IMR-90 (cell line): Measurements from ENCODE around the gene FOXP1. TPM values are rescaled to one million over a fixed set of nuclear protein-coding genes. Genes with fewer than 3 reads are reported as not detected.

Source experiments
- ATAC-seq: fragments of 200-7000 bp; cut with Tn5 transposase; 2 replicates; pipeline ENCODE4 v1.9.1; 2020; ENCODE audit warnings: low read depth, mild to moderate bottlenecking, moderate library complexity
- BruUV-seq: library from RNA; stranded (reverse); fragments of 400-500 nt; replicated peaks from 2 replicates; lab custom pipeline; 2021; lab: Mats Ljungman, UMichigan
- CTCF ChIA-PET: fragments of 300-600 bp; formaldehyde crosslinking; extraction: SDS; loops from one replicate; lab custom pipeline; 2021; ENCODE audit warnings: antibody characterized with exemption; lab: Yijun Ruan, JAX
- POLR2A ChIA-PET: fragments of 300-600 bp; sonication (Branson Sonifier 250); formaldehyde crosslinking; loops from one replicate; lab custom pipeline; 2022; ENCODE audit warnings: antibody characterized with exemption; ENCODE audit not compliant: unreplicated experiment; lab: Charles Lee
- DNase-seq: peaks from one replicate; pipeline ENCODE4 v3.0.0; 2013
- H2AFZ ChIP-seq: replicated peaks from 2 replicates; pipeline ENCODE3; 2013; ENCODE audit warnings: low read length, mild to moderate bottlenecking; ENCODE audit not compliant: poor library complexity
- H2AK5ac ChIP-seq: 2 replicates; pipeline ENCODE4 v1.6.1; 2013; ENCODE audit warnings: low read depth, low read length, inconsistent platforms
- H2AK9ac ChIP-seq: replicated peaks from 2 replicates; pipeline ENCODE3; 2013; ENCODE audit warnings: mild to moderate bottlenecking, low read depth, low read length, moderate library complexity; ENCODE audit not compliant: poor library complexity
- H2BK120ac ChIP-seq: 2 replicates; pipeline ENCODE4 v1.6.1; 2013; ENCODE audit warnings: low read depth, low read length, inconsistent platforms
- H2BK15ac ChIP-seq: 3 replicates; pipeline ENCODE4 v1.6.1; 2013; ENCODE audit warnings: low read depth, low read length, inconsistent platforms
- H2BK20ac ChIP-seq: 2 replicates; pipeline ENCODE4 v1.6.1; 2013; ENCODE audit warnings: low read depth, mild to moderate bottlenecking, inconsistent platforms, low read length, moderate library complexity
- H2BK5ac ChIP-seq: 2 replicates; pipeline ENCODE4 v1.6.1; 2013; ENCODE audit warnings: mild to moderate bottlenecking, low read depth, low read length, inconsistent platforms; ENCODE audit not compliant: poor library complexity, severe bottlenecking
- H3K14ac ChIP-seq: replicated peaks from 2 replicates; pipeline ENCODE4 v1.6.1; 2013; ENCODE audit warnings: low read depth, low read length, inconsistent platforms
- H3K18ac ChIP-seq: 2 replicates; pipeline ENCODE4 v1.6.1; 2013; ENCODE audit warnings: low read depth, low read length, control low read depth
- H3K23ac ChIP-seq: 2 replicates; pipeline ENCODE4 v1.6.1; 2013; ENCODE audit warnings: low read depth, low read length, inconsistent platforms
- H3K27ac ChIP-seq: 2 replicates; pipeline ENCODE4 v1.5.1; 2013; ENCODE audit warnings: mild to moderate bottlenecking, control low read depth, low read length; ENCODE audit not compliant: insufficient read depth
- H3K27me3 ChIP-seq: 2 replicates; pipeline ENCODE4 v1.6.1; 2013; ENCODE audit warnings: low read length; ENCODE audit not compliant: control insufficient read depth, insufficient read depth
- H3K36me3 ChIP-seq: 2 replicates; pipeline ENCODE4 v1.6.1; 2013; ENCODE audit warnings: low read length, mixed read lengths; ENCODE audit not compliant: control insufficient read depth, insufficient read depth
- H3K4ac ChIP-seq: 2 replicates; pipeline ENCODE4 v1.6.1; 2013; ENCODE audit warnings: low read depth, low read length, inconsistent platforms
- H3K4me1 ChIP-seq: 2 replicates; pipeline ENCODE4 v1.6.1; 2013; ENCODE audit warnings: low read length, mixed read lengths; ENCODE audit not compliant: control insufficient read depth, insufficient read depth
- H3K4me2 ChIP-seq: 2 replicates; pipeline ENCODE4 v1.6.1; 2013; ENCODE audit warnings: low read depth, mild to moderate bottlenecking, control low read depth, low read length, moderate library complexity
- H3K4me3 ChIP-seq: 2 replicates; pipeline ENCODE4 v1.5.1; 2013; ENCODE audit warnings: low read depth, mild to moderate bottlenecking, control low read depth, low read length, moderate library complexity; ENCODE audit not compliant: insufficient read depth
- H3K56ac ChIP-seq: 2 replicates; pipeline ENCODE4 v1.6.1; 2013; ENCODE audit warnings: low read length, inconsistent platforms; ENCODE audit not compliant: insufficient read depth; ENCODE audit errors: extremely low read depth
- H3K79me1 ChIP-seq, 2 experiments: 2 replicates each; pipeline ENCODE4 v1.6.1; 2013; ENCODE audit warnings: low read length in 2 of 2, inconsistent platforms in 1 of 2, low read depth in 1 of 2
- H3K9ac ChIP-seq: 2 replicates; pipeline ENCODE4 v1.6.1; 2013; ENCODE audit warnings: low read depth, low read length, control low read depth
- H3K9me1 ChIP-seq: 2 replicates; pipeline ENCODE4 v1.6.1; 2013; ENCODE audit warnings: low read length, inconsistent platforms; ENCODE audit not compliant: insufficient read depth
- H3K9me3 ChIP-seq: 2 replicates; pipeline ENCODE4 v1.6.1; 2013; ENCODE audit warnings: low read length; ENCODE audit not compliant: control insufficient read depth, insufficient read depth
- H4K20me1 ChIP-seq: 2 replicates; pipeline ENCODE4 v1.6.1; 2013; ENCODE audit warnings: low read length, inconsistent platforms; ENCODE audit not compliant: insufficient read depth
- H4K5ac ChIP-seq: 2 replicates; pipeline ENCODE4 v1.6.1; 2013; ENCODE audit warnings: mild to moderate bottlenecking, low read depth, low read length, control low read depth
- H4K8ac ChIP-seq, 2 experiments: 2 replicates each; pipeline ENCODE4 v1.6.1; 2013; ENCODE audit warnings: low read depth in 2 of 2, low read length in 2 of 2, control low read depth in 1 of 2, inconsistent platforms in 1 of 2
- H4K91ac ChIP-seq: 2 replicates; pipeline ENCODE4 v1.6.1; 2013; ENCODE audit warnings: low read depth, low read length, inconsistent platforms; ENCODE audit not compliant: insufficient read depth
- CEBPB ChIP-seq: IDR thresholded peaks from 2 replicates; pipeline ENCODE4 v1.6.1; 2012; ENCODE audit warnings: low read depth, low read length, improper control_type of control experiment
- CHD1 ChIP-seq: IDR thresholded peaks from 2 replicates; pipeline ENCODE4 v1.6.1; 2012; ENCODE audit warnings: low read depth, low read length, improper control_type of control experiment
- MAFK ChIP-seq: IDR thresholded peaks from 2 replicates; pipeline ENCODE4 v1.6.1; 2012; ENCODE audit warnings: low read depth, low read length, improper control_type of control experiment
- NFE2L2 ChIP-seq: fragments of 150-350 bp; IDR thresholded peaks from 2 replicates; pipeline ENCODE4 v1.6.1; 2016; ENCODE audit warnings: low read depth, mild to moderate bottlenecking, low read length
- POLR2A ChIP-seq: IDR thresholded peaks from 2 replicates; pipeline ENCODE4 v1.6.1; 2012; ENCODE audit warnings: mild to moderate bottlenecking, low read depth, low read length
- RFX5 ChIP-seq: IDR thresholded peaks from 2 replicates; pipeline ENCODE4 v1.8.0; 2012; ENCODE audit warnings: low read depth, mild to moderate bottlenecking, low read length, moderate library complexity
- SMC3 ChIP-seq: fragments of 150-350 bp; IDR thresholded peaks from 2 replicates; pipeline ENCODE4 v1.6.1; 2016; ENCODE audit warnings: low read depth, mild to moderate bottlenecking, antibody characterized with exemption, low read length, moderate library complexity
- WGBS, 2 experiments: methylation state at CpG; one replicate each; pipeline versions ENCODE4 v1.1.5 to v1.1.7; 2013; ENCODE audit warnings: missing lambda C conversion rate in 2 of 2; ENCODE audit not compliant: insufficient read length in 1 of 2; ENCODE audit errors: extremely low coverage in 2 of 2; 5-methylcytosine and 5-hydroxymethylcytosine counted together
- dilution Hi-C: fragments of 300-500 bp; cut with HindIII; formaldehyde crosslinking; loops from one replicate; pipeline ENCODE4 v1.14.3; 2018; ENCODE audit warnings: low sequenced_read_pairs; ENCODE audit not compliant: unreplicated experiment
- in situ Hi-C: fragments of 300-500 bp; cut with MboI; formaldehyde crosslinking; loops from 3 replicates; pipeline ENCODE4 v1.14.3; 2019; ENCODE audit warnings: low sequenced_read_pairs, inconsistent platforms, mixed read lengths
- intact Hi-C: fragments of 100-400 bp; cut with micrococcal nuclease; formaldehyde crosslinking; loops from 2 replicates; pipeline ENCODE4 v1.10.0; 2022
- polyA plus RNA-seq, 3 experiments: library from polyadenylated mRNA; depleted of rRNA; stranded (reverse); fragments of >200 nt; gene quantifications; 2 replicates each; pipeline ENCODE4 v1.2.3, GENCODE V29; 2012; ENCODE audit warnings: low replicate concordance in 1 of 3
- total RNA-seq: library from RNA; depleted of rRNA; stranded (reverse); fragments of >200 nt; gene quantifications from 2 replicates; pipeline ENCODE4 v1.2.3, GENCODE V29; 2012
- TF ChIP-seq, protein P1 (sequence below): conservative IDR thresholded peaks from 2 replicates; pipeline ENCODE4 v1.5.1; 2012; ENCODE audit warnings: mild to moderate bottlenecking, low read depth, low read length, improper control_type of control experiment
- TF ChIP-seq, protein P2 (sequence below): fragments of 150-350 bp; IDR thresholded peaks from 2 replicates; pipeline ENCODE4 v1.6.1; 2017; ENCODE audit warnings: mild to moderate bottlenecking, antibody characterized with exemption, low read length, low read depth

FOXP1 gene
- total and polyA plus RNA-seq, 2 of the 4 experiments (the other 2 are of a cell fraction): 37.0 to 132 TPM

DNA sequence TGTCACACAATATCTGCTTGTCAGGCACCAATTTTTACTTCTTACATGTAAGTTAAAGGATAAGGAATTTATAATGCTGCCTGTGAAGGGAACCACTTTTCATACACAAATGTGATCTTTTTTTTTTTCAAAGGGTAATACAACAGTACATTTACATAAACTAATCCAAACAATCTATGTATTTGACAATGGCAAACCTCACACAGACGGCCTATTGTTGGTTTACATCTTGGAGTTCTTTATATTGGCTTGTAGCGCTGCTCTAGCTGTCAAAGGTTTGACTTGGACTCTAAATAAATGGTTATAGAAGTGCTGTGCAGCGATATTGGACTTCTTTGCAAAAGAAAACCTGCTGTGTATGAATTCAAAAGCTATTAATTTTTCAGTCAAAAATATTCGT lies 598.0 kb downstream of the FOXP1 start:
- TF ChIP-seq NFE2L2 (no peak), RFX5 (no peak), POLR2A (no peak), CEBPB (no peak), SMC3 (no peak), CHD1 (no peak), MAFK (no peak)
- TF ChIP-seq, protein P1, sequence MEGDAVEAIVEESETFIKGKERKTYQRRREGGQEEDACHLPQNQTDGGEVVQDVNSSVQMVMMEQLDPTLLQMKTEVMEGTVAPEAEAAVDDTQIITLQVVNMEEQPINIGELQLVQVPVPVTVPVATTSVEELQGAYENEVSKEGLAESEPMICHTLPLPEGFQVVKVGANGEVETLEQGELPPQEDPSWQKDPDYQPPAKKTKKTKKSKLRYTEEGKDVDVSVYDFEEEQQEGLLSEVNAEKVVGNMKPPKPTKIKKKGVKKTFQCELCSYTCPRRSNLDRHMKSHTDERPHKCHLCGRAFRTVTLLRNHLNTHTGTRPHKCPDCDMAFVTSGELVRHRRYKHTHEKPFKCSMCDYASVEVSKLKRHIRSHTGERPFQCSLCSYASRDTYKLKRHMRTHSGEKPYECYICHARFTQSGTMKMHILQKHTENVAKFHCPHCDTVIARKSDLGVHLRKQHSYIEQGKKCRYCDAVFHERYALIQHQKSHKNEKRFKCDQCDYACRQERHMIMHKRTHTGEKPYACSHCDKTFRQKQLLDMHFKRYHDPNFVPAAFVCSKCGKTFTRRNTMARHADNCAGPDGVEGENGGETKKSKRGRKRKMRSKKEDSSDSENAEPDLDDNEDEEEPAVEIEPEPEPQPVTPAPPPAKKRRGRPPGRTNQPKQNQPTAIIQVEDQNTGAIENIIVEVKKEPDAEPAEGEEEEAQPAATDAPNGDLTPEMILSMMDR: no peak
- TF ChIP-seq, protein P2, sequence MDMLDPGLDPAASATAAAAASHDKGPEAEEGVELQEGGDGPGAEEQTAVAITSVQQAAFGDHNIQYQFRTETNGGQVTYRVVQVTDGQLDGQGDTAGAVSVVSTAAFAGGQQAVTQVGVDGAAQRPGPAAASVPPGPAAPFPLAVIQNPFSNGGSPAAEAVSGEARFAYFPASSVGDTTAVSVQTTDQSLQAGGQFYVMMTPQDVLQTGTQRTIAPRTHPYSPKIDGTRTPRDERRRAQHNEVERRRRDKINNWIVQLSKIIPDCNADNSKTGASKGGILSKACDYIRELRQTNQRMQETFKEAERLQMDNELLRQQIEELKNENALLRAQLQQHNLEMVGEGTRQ: no peak
- BruUV-seq: no TSS peak
- Histone ChIP-seq H4K8ac (peak overlapping the region in 1 of 2 experiments; percentile 29; a peak in 1 of 4 replicates), H3K4me3 (no peak overlapping the region), H2AK5ac (no peak overlapping the region), H4K91ac (no peak overlapping the region), H3K18ac (peak overlapping the region; percentile 85; the same call in 1 of the 2 replicates), H2BK120ac (no peak overlapping the region), H3K4me1 (peaks cover 33% of the 10 kb centered on the region), H4K20me1 (peaks cover 5% of the 10 kb centered on the region; the same call in 1 of the 2 replicates), H4K5ac (peak overlapping the region; percentile 61; the same call in 1 of the 2 replicates), H3K4me2 (no peak overlapping the region), H3K56ac (no peak overlapping the region), H3K14ac (no peak overlapping the region), H3K9me1 (peaks cover 24% of the 10 kb centered on the region), H2BK20ac (no peak overlapping the region), H3K4ac (no peak overlapping the region), H2AFZ (no peak overlapping the region), H2BK15ac (no peak overlapping the region), H3K79me1 (peaks cover 48 to 74% of the 10 kb centered on the region in 2 experiments), H2AK9ac (no peak overlapping the region), H3K23ac (no peak overlapping the region), H3K27ac (peak overlapping the region; percentile 39; the same call in 1 of the 2 replicates), H3K36me3 (peaks cover 26% of the 10 kb centered on the region), H3K9ac (no peak overlapping the region), H3K27me3 (no peaks in the 10 kb centered on the region), H3K9me3 (no peaks in the 10 kb centered on the region), H2BK5ac (peak overlapping the region; percentile 82)
- DNase-seq: no peak
- no peak for ATAC-seq
- in situ Hi-C loops (no loop called here), intact Hi-C loops (loop anchor here (2.0 to 10.0 kb wide), 4 partner anchors 79 to 469 kb away; no protein-coding TSS in a partner anchor), dilution Hi-C loops (no loop called here)
- WGBS, 2 experiments: no CpG with 5 or more reads among the region's 4 CpGs
- POLR2A ChIA-PET: no interaction called here
- CTCF ChIA-PET: no interaction called here
